OCI-M2 (cell line): ENCODE data around the gene QRICH2.
"Not testable (repeated sequence)": the region's sequence is repeated elsewhere in the genome, so short reads cannot be mapped to it uniquely, and the experiment has no call there.

Experiments
- DNase-seq: peaks from one replicate; lab custom pipeline; 2025; ENCODE audit not compliant: unreplicated experiment; lab: John Stamatoyannopoulos, UW

QRICH2 gene, protein sequence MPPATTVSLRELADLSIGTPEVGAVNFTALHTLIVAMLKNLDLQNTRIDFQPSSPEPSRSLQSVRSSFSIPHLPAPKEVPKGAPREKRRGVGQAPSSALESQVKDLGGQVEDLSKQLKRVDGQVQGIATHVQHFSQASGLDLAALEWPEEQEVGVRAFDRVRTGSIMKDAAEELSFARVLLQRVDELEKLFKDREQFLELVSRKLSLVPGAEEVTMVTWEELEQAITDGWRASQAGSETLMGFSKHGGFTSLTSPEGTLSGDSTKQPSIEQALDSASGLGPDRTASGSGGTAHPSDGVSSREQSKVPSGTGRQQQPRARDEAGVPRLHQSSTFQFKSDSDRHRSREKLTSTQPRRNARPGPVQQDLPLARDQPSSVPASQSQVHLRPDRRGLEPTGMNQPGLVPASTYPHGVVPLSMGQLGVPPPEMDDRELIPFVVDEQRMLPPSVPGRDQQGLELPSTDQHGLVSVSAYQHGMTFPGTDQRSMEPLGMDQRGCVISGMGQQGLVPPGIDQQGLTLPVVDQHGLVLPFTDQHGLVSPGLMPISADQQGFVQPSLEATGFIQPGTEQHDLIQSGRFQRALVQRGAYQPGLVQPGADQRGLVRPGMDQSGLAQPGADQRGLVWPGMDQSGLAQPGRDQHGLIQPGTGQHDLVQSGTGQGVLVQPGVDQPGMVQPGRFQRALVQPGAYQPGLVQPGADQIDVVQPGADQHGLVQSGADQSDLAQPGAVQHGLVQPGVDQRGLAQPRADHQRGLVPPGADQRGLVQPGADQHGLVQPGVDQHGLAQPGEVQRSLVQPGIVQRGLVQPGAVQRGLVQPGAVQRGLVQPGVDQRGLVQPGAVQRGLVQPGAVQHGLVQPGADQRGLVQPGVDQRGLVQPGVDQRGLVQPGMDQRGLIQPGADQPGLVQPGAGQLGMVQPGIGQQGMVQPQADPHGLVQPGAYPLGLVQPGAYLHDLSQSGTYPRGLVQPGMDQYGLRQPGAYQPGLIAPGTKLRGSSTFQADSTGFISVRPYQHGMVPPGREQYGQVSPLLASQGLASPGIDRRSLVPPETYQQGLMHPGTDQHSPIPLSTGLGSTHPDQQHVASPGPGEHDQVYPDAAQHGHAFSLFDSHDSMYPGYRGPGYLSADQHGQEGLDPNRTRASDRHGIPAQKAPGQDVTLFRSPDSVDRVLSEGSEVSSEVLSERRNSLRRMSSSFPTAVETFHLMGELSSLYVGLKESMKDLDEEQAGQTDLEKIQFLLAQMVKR (N-terminal part only)

DNA sequence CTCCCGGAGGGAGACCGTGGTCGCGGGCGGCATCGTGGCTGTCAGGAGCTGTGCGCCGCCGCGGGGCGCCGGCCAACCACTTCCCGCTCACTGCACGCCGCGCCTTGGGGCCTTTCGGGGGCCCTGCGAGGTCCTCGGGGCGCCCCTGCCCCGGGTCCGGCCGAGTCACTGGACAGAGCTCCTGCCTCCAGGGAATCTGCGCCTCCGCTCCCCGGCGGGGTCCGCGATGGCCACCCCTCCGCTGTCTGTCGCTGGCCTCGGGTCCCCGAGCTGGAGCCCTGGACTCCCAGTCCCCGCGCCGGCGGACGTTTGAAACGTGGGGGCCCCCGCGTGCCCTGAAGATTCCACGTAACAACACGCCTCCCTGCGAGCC is at the start of gene QRICH2:
TSS of gene QRICH2 (minus strand) at position 311 of the 373 bp plus-strand sequence. CDS start at position 33, 278 bp downstream.
- no peak for DNase-seq

DNA sequence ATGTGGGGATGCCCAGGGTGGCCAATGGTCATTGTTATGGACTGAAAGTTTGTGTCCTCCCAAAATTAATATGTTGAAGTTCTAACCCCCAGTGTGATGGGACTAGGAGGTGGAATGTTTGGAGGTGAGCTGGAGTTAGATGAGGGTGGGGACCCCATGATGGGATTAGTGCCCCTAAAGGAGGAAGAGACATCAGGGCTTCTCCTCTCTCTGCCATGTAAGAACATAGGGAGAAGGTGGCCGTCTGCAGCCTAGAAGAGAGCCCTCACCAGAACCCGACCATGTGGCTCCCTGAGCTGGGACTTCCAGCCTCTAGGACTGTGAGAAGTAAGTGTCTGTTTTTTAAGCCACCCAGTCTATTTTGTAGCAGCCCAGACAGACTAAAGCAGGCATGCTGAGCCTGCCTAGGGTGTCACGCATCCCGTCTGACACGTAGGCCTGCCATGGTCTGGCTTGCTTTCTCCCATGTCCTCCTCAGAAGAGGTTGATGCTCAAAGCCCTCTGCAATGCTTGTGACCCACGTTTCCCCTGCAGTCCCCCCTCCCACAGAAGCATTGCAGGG is 49.6 kb upstream of the QRICH2 start:
- DNase-seq: no peak

DNA sequence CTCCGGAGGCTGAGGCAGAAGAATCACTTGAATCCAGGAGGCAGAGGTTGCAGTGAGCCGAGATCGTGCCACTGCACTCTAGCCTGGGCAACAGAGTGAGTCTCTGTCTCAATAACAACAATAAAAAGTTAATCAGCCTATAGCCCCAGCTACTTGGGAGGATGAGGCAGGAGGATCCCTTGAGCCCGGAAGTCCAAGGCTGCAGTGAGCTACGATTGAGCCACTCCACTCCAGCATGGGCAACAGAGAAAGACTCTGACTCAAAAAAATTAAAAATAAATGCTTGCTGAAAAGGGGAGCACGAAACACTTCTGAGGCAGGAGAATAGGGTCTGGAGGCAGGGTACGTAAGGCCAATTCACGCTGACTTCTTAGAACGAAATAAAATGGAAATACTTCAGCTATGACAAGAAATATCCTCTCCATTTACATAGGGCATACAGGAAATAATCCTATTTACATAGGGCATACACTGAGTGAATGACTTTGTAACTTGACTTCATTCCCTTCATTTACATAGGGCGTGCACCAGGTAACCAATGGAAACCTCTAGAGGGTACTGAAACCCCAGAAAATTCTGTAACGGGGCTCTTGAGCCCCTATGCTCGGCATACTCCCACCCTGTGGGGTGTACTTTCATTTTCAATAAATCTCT is 48.9 kb upstream of the QRICH2 start:
- no peak for DNase-seq

DNA sequence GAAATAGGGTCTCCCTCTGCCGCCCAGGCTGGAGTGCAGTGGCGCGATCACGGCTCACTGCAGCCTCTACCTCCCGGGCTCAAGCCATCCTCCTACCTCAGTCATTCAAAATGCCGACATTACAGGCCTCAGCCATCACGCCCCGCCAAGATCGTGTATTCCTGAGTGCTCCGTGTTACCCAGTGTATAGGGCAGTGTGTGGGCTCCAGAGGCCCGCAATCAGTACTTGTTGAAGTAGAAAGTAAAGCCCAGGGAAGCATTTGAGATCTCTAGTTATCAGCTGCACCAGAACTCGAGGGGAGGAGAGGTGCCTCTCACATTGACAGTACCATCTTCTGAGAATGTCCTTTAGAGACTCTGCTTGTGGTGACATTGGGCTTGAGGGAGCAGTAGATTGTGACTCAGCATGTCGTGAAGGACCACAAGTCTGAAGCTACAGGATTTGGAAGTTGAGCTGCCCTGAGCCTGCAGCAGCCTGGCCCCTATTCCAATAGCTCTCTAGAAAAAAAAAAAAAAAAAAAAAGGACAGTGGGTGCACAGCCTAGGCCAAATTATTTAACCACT is 46.8 kb upstream of the QRICH2 start:
- peak; percentile 61 for DNase-seq

DNA sequence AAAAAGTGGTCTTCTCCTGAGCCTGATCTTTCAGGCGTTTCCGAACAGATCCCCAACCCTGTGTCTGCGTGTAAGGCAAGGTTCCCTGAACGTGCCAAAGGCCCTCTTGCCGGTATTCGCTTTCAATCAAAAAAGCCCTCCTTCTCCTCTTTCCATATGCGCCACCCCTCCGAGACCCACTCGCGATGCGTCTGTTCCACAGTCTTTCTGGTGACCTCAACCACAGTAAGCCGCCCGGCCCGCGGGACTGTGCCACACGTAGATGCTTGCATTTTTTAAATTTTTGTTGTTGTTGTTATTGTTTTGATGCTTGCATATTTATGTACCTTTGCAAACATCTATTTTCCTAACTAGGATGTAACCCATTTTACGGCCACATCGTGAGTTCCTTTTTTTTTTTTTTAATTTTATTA is 46.2 kb upstream of the QRICH2 start:
- DNase-seq: no peak

DNA sequence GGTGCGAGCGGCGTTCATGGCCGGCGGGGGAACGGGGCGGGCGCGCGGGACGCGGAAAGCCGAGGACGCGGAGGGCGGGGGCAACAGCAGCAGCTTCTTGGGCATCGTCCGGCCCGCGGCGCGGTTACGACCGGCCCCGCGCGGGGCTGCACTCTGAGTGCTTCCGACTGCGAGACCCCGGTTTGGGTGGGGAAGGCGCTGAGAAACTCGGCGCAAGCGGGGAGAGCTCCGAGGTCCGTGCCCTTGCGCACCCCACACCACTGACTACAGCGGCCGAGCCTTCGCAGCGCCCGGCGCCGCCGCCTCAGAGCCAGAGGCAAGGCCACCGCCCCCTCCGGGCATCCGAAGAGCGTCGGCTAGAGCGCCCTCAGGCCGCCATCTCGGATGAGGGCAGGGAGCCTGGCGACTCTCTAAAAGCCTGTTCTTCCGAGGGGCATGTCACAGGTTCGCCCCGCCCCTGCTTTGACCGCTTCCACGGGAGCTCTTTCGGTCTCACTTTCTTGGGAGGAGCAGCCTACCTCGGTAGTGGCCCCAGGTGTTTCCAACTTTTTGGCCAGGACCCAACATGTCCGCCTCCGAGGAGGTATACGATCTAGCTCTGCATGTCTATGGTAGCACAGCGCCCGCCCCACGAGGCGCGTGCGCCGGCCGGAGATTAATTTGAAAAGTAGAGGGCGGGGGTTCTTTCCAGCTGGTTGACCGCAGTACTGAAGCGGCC is 45.7 kb upstream of the QRICH2 start, which contains the start of gene PRPSAP1:
TSS of gene PRPSAP1 (minus strand) at position 318 of the 718 bp plus-strand sequence. CDS start at position 105, 213 bp downstream.
- DNase-seq: peak; percentile 88

DNA sequence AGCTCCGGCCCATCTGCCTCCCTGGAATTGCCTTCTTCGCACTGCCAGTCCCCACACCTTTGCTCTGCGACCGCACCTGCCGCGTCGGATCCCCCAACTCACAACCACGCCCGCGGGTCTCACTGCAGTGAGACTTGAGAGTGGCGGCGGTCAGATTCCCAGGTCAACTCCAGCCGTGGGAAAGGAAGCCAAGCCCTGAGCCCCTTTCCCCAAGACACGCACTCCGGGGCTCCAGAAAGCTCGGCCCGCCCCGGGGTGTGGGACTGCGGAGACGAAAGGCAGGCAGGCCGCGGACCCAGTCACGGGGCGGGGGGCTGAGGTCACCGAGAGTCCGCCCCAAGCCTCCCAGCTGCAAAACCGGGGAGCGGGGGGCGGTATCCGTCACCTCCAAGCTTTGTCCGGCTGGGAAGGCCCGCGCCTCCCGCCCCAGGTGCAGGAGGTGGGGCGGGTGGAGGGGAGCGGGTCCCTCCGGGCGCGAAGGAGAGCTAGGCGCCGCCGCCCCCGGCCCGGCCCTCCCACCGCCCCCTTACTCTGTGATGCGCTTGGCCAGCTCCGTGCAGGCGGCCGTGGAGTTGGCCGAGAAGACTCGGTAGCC is 45.0 kb upstream of the QRICH2 start:
- DNase-seq: no peak

DNA sequence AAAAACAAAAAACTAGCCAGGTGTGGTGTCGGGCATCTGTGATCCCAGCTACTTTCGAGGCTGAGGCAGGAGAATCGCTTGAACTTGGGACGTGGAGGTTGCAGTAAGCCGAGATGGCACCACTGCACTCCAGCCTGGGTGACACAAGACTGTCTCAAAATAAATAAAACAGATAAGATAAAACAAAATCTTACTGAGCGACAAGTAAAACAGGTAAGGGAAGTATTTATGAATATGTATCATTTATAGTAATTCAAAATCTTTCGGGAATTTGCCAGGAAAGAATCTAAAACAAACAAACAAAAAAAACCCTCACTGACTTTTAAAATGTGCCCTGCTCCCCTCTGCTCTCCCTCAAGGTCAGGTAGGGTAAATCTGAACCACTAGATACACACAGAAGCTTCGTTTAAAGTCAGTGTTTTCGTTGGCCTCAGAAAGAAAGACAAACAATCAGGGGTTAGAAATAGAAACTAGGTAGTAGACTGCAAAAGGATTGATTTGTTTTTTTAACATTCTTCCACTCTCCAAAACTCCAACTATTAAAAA is 43.5 kb upstream of the QRICH2 start:
- DNase-seq: no peak

DNA sequence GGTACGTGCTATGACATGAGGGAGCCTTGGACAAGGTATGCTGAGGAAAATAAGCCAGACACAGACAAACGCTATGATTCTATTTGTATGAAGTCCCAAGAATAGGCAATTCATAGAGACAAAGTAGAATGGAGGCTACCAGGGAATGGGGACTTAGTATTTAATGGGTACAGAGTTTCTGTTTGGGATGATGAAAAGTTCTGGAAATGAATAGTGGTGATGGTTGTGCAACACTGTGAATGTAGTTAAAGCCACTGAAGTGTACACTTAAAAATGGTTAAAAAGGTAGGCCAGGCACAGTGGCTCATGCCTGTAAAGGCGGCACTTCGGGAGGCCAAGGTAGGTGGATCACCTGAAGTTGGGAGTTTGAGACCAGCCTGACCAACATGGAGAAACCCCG is 42.4 kb upstream of the QRICH2 start:
- DNase-seq: no peak

DNA sequence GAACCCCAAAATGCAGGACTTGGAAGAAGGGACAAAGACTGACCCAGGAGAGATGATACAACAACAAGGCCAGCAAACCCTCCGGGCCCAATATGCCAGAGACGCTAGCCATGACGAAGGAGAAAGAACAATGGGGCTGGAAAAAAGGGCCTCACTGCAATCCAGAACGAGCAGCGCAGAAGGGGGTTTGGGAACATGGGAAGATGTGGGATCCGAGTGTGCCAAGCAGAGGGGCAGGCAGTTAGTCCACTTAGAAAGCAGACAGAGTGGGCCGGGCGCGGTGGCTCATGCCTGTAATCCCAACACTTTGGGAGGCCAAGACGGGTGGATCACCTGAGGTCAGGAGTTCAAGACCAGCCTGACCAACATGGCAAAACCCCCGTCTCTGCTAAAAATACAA is 38.9 kb upstream of the QRICH2 start:
- DNase-seq: not testable (repeated sequence)

DNA sequence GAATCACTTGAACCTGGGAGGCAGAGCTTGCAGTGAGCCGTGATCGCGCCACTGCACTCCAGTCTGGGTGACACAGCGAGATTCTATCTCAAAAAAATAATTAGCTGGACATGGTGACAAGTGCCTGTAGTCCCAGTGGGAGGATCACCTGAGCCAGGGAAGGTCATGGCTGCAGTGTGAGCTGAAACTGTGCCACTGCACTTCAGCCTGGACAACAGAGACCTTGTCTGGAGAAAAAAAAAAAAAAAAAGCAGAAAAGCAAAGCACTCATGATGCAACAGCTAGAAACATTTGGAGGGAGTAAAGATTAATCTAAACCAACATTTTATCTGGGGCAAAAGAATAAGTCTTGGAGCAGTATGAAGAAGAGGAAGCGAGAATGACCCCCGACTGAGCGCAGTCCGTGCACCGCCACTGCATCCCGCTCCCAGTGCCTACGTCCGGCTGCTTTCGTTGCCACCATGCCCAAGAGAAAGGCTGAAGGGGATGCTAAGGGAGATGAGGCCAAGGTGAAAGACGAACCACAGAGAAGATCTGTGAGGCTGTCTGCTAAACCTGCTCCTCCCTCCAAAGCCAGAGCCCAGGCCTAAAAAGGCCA is 37.4 kb upstream of the QRICH2 start:
- no peak for DNase-seq

DNA sequence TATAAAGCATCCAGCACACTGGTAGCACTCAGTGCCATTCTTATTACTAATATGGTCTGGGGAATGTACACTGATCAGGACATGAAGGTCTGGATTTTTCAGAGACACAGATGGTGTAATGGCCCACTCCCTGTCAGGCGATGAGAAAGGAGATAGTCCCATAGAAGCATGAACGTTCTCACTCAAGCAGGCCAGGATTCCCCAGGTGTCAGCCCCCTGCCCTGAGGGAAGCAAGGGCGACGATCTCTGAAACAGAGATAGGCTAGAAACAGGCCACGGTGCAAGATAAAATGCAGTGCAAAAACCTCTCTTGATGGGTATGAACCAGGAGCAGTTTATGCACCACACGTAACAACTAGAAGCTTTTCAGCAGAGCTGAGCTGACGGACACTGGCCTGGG is 35.0 kb upstream of the QRICH2 start:
- no peak for DNase-seq

DNA sequence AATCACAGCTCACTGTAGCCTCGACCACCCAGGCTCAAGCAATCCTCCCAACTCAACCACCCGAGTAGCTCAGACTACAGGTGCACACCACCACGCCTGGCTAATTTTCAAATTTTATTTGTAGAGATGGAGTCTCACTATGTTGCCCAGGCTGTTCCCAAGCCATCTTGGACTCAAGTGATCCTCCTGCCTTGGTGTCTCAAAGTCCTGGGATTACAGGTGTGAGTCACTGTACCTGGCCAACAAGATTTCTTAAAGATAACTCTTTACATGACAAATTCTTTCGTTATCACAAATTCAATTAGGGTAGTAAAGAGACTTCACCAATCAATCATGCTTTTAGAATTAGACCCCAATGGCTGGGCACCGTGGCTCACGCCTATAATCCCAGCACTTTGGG is 33.2 kb upstream of the QRICH2 start:
- DNase-seq: no peak

DNA sequence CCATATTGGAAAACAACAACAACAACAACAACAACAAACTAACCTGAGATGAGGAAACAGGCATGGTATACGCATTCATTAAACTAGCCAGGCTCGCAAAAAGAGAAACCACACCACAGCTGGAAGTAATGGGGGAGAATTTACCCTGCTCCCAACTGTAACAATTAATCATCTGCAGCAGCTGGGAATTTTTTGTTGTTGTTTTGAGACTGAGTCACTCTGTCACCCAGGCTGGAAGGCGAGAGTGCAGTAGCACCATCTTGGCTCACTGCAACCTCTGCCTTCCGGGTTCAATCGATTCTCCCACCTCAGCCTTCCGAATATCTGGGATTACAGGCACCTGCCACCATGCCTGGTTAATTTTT is 29.3 kb upstream of the QRICH2 start:
- DNase-seq: no peak

DNA sequence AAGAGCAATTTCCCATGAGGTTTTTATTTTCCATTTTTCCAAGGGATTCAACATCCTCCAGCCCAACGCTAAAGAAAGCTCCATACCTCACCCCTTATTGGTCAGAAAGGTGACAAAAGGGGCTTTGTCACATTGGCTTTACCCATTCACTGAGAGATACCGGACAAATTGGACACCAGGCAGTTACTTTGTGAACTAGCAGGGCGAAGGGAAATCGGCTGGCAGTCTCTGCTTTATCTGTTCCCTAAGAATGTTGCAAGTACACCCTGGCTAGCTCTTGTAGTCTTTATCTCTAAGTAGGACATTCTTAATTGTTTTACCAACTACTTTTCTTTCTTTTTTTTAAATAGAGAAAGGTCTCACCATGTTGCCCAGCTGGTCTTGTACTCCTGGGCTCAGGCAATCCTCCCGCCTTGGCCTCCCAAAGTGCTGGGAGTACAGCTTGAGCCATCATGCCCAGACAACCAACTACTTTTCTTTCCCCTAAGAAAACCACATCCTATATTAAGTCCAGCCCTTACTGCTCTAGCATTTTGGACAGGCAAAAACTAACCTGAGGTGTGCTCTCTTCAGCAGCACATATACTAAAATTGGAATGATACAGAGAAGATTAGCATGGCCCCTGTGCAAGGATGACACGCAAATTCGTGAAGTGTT is 28.8 kb upstream of the QRICH2 start:
- no peak for DNase-seq

DNA sequence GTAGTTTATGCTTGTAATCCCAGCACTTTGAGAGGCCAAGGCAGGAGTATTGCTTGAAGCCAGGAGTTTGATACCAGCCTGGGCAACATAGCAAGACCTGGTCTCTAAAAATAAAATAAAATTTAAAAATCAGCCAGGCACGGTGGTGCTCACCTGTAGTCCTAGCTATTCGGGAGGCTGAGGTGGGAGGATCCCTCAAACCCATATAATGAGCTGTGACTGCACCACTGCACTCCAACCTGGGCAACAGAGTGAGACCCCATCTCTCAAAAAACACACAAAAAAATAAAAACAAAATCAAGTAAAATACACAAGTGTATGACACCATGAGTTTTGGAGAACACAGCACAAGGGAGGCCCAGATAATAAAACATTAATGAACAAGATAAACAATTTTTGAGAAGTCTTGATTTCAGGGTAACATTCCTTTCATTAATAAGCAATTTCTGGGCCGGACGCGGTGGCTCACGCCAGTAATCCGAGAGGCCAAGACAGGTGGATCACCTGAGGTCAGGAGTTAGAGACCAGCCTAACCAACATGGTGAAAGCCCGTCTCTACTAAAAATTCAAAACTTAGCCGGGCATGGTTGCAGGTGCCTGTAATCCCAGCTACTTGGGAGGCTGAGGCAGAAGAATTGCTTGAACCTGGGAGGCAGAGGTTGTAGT is 27.8 kb upstream of the QRICH2 start:
- DNase-seq: no peak
